GM12878 (cell line): ENCODE measurements around the gene PPP1CA. TPM values are rescaled to one million over a fixed set of nuclear protein-coding genes. Genes with fewer than 3 reads are reported as not detected.

Source experiments
- BRCA1 ChIP-seq: IDR thresholded peaks from 2 replicates; pipeline ENCODE4 v1.6.1; 2011; ENCODE audit warnings: low read depth, low read length, improper control_type of control experiment
- JUND ChIP-seq: IDR thresholded peaks from 2 replicates; pipeline ENCODE4 v1.6.1; 2012; ENCODE audit warnings: low read depth, mild to moderate bottlenecking, low read length, improper control_type of control experiment, moderate library complexity
- LARP7 ChIP-seq: fragments of 450-650 bp; IDR thresholded peaks from 2 replicates; pipeline ENCODE4 v1.6.1; 2017; ENCODE audit warnings: mild to moderate bottlenecking
- MLLT1 ChIP-seq: fragments of 450-650 bp; IDR thresholded peaks from 2 replicates; pipeline ENCODE4 v1.6.1; 2016; ENCODE audit warnings: mild to moderate bottlenecking
- POLR2A ChIP-seq: IDR thresholded peaks from 2 replicates; pipeline ENCODE4 v1.6.1; 2011; ENCODE audit warnings: low read depth, mild to moderate bottlenecking, low read length
- RAD21 ChIP-seq: IDR thresholded peaks from 2 replicates; pipeline ENCODE4 v1.6.1; 2011; ENCODE audit warnings: mild to moderate bottlenecking, low read depth, low read length, moderate library complexity; ENCODE audit not compliant: insufficient read depth
- RCOR1 ChIP-seq: conservative IDR thresholded peaks from 2 replicates; pipeline ENCODE4 v1.6.1; 2012; ENCODE audit warnings: low read depth, low read length, improper control_type of control experiment
- SMARCA5 ChIP-seq: fragments of 450-650 bp; IDR thresholded peaks from 2 replicates; pipeline ENCODE4 v1.6.1; 2017; ENCODE audit warnings: mild to moderate bottlenecking
- TCF12 ChIP-seq: IDR thresholded peaks from 2 replicates; pipeline ENCODE4 v1.6.1; 2011; ENCODE audit warnings: low read depth, mild to moderate bottlenecking, low read length
- USF2 ChIP-seq: IDR thresholded peaks from 2 replicates; pipeline ENCODE4 v1.6.1; 2011; ENCODE audit warnings: low read depth, low read length, improper control_type of control experiment, borderline replicate concordance
- ZBTB40 ChIP-seq: fragments of 450-650 bp; IDR thresholded peaks from 2 replicates; pipeline ENCODE4 v1.6.1; 2016; ENCODE audit warnings: mild to moderate bottlenecking, moderate library complexity, borderline replicate concordance
- ZNF687 ChIP-seq: fragments of 450-650 bp; IDR thresholded peaks from 2 replicates; pipeline ENCODE4 v1.6.1; 2017; ENCODE audit warnings: mild to moderate bottlenecking, moderate library complexity
- polyA plus RNA-seq, 11 experiments: library from polyadenylated mRNA; depleted of rRNA in 4 of 11; unstranded in 6 of 11; stranded (reverse) in 5 of 11; fragments of >200 nt; fragmentation: Nextera tagmentation in 4 of 11; fragmentation: Illumina TruSeq in 1 of 11; extraction: Ambion mirVana in 4 of 11; extraction: Trizol in 1 of 11; gene quantifications; 1 replicate in 1 of 11; 2 replicates in 10 of 11; pipeline versions ENCODE4 v1.2.1 to v1.2.3, GENCODE V29; 2011 to 2016; ENCODE audit warnings: inconsistent platforms in 2 of 11, missing spikeins in 2 of 11, low read depth in 1 of 11
- total RNA-seq, 4 experiments: library from RNA; depleted of rRNA in 3 of 4; stranded (reverse); fragments of >200 nt in 3 of 4; fragmentation: Illumina TruSeq in 1 of 4; extraction: Trizol in 1 of 4; gene quantifications; 2 replicates each; pipeline versions ENCODE4 v1.2.1 to v1.2.3, GENCODE V29; 2013 to 2021

Gene PPP1CA
- total and polyA plus RNA-seq, 10 of the 15 experiments (the other 5 are each of a cell fraction or from before 2014, with no cell fraction given) = 26.4 to 458 (median 240) TPM

- TF ChIP-seq BRCA1 = no peak
- no peak for TF ChIP-seq SMARCA5
- no peak for TF ChIP-seq LARP7
- no peak for TF ChIP-seq TCF12
- TF ChIP-seq MLLT1 = no peak
- TF ChIP-seq ZNF687 = no peak
- no peak for TF ChIP-seq POLR2A
- no peak for TF ChIP-seq USF2
- TF ChIP-seq ZBTB40 = no peak
- TF ChIP-seq RCOR1 = no peak
- TF ChIP-seq JUND = no peak
- TF ChIP-seq RAD21 = no peak
Measured at GRCh38 chr11:67355023-67355793, 46.5 kb downstream of the PPP1CA start (continued).
